ENCODE results near the gene TPGS2.

The TPGS2 gene

DNA sequence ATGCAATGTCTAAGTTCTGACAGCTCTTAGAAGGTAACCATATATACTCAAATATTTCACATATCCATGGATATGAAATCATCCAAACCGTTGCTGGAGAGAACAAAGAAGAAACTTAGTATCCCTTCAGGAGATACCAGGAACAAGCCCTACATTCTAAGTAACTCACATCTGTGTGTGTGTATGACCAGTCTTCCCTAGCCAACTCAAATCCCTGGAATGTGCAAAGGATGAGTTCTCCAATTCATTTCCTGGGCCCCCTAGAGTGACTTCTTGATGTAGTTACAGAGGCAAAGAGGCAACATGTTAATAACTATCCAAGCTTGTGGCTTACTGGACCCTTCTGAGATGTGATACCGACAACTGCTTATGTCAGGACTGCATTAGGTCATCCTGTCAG lies 20.1 kb downstream of the TPGS2 start:
- H3K4me3 ChIP-seq (replicated peaks; ENCODE audit: low read depth, low read length) = no peak overlapping the region
- DNase-seq (ENCODE audit: low read depth) = peak; percentile 54
- no peak for TF ChIP-seq CTCF (IDR thresholded peaks at IDR 0.05; ENCODE audit: low read length, missing control alignments)

DNA sequence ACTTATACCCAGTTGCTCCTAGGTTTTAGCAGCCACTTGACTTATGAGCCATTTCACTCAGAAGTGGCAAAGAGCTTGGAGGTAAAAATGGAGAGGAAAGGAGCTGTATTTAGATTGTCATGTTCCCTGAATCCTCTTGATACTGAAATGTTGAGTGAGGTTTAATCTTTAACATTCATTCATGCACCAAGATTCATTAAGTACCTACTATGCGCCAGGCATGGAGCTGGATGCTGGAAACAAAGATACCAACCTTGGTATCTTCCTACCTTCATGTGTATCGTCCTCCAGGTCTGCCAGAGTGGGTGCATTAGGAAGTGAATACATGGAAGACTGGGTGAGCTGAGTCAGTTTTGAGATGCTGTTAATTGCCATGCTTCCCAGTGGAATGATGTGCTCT lies 23.7 kb downstream of the TPGS2 start:
- no peak for DNase-seq (ENCODE audit: low read depth)
- no peak for TF ChIP-seq CTCF (IDR thresholded peaks at IDR 0.05; ENCODE audit: low read length, missing control alignments)
- no peak overlapping the region for H3K4me3 ChIP-seq (replicated peaks; ENCODE audit: low read depth, low read length)

- DNase-seq (ENCODE audit: low read depth) = no peak
- TF ChIP-seq CTCF (IDR thresholded peaks at IDR 0.05; ENCODE audit: low read length, missing control alignments) = no peak
- no peak overlapping the region for H3K4me3 ChIP-seq (replicated peaks; ENCODE audit: low read depth, low read length)
Measured at GRCh38 chr18:36798738-36799473, 29.9 kb downstream of the TPGS2 start.

DNA sequence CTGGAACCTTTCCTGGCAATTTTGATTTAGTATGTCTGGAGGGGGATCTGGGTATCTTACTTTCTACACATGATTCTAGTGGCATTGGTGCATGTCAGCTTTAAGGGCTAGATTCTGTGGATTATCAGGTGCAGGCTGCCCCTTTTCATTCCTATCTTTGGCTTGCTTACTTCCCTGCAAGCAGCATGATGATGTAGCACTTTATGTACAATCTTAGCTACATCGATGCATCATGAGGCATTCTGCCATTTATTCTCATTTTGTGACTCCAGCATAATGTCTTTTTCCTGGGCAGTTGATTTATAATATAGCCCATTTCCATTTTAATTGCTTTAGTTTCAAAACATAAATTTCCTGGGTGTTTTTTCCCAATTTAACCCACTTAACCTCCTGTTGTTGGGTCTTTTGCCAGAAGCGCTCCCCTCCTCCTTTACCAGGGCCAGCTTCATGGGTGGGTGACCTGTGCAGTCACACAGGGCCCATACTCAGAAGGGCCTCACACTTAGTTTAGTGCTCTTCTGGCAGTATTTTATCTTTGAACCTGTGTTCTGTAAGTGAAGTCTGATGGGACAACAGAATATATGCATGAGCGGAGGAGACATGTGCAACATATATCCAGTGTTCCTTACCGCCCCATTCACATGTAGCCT lies 36.0 kb downstream of the TPGS2 start:
- no peak overlapping the region for H3K4me3 ChIP-seq (replicated peaks; ENCODE audit: low read depth, low read length)
- no peak for TF ChIP-seq CTCF (IDR thresholded peaks at IDR 0.05; ENCODE audit: low read length, missing control alignments)
- DNase-seq (ENCODE audit: low read depth) = no peak

GRCh38 chr18:36786686-36787085 lies 42.1 kb downstream of the TPGS2 start:
- TF ChIP-seq CTCF (IDR thresholded peaks at IDR 0.05; ENCODE audit: low read length, missing control alignments) = no peak
- DNase-seq (ENCODE audit: low read depth) = peak; percentile 90
- no peak overlapping the region for H3K4me3 ChIP-seq (replicated peaks; ENCODE audit: low read depth, low read length)

GRCh38 chr18:36783792-36784191 lies 45.0 kb downstream of the TPGS2 start:
- no peak overlapping the region for H3K4me3 ChIP-seq (replicated peaks; ENCODE audit: low read depth, low read length)
- DNase-seq (ENCODE audit: low read depth) = no peak
- TF ChIP-seq CTCF (IDR thresholded peaks at IDR 0.05; ENCODE audit: low read length, missing control alignments) = no peak

DNA sequence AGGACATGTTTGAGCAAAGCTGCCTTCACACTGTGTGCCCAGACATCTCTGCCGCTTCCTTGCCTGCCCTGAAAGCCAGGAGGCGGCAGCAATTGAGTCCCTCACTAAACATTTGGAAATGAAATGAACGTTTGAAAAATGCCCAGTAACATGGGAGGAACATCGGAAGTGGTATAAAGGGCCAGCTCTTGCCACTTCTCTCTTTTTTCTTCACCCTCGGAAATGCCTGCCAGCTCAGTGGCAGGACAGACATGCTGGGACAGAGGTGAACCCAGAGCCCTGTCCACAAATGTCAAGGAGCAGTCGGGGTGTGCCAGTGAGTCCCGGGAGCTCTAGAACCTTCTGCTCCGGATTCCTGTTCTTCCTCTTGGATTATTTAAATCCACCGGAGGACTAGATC lies 46.1 kb downstream of the TPGS2 start:
- DNase-seq (ENCODE audit: low read depth) = no peak
- no peak overlapping the region for H3K4me3 ChIP-seq (replicated peaks; ENCODE audit: low read depth, low read length)
- no peak for TF ChIP-seq CTCF (IDR thresholded peaks at IDR 0.05; ENCODE audit: low read length, missing control alignments)
